ENCODE data around the gene EXOC2.

GRCh38 chr6:466564-466963, 226.4 kb downstream of the EXOC2 start:
- no peak for TF ChIP-seq CTCF (IDR thresholded peaks at IDR 0.05; ENCODE audit: low read depth, low read length)
- no peak for TF ChIP-seq MAX (IDR thresholded peaks at IDR 0.05; ENCODE audit: low read depth, low read length)
- no peak for TF ChIP-seq MYC (IDR thresholded peaks at IDR 0.05; ENCODE audit: low read depth, low read length)
- TF ChIP-seq POLR2A (IDR thresholded peaks at IDR 0.05; ENCODE audit: extremely low read depth, insufficient read length), result no peak
